Loucy (cell line): ENCODE measurements around the gene HBE1.

Experiments
- H2AFZ ChIP-seq: fragments of 200-600 bp; sonication (generic); 2 replicates; pipeline ENCODE4 v1.6.0; 2016; ENCODE audit warnings: antibody characterized with exemption, mild to moderate bottlenecking, low read length, moderate library complexity
- H3F3A ChIP-seq: fragments of 200-600 bp; 2 replicates; pipeline ENCODE4 v1.6.0; 2016; ENCODE audit warnings: antibody characterized with exemption, low read depth, mild to moderate bottlenecking
- H3K27me3 ChIP-seq: fragments of 200-600 bp; sonication (generic); 2 replicates; pipeline ENCODE4 v1.6.1; 2014; ENCODE audit warnings: low read length, mild to moderate bottlenecking; ENCODE audit not compliant: insufficient read depth, poor library complexity, severe bottlenecking
- H3K36me3 ChIP-seq: fragments of 200-600 bp; sonication (generic); 2 replicates; pipeline ENCODE4 v1.6.1; 2016; ENCODE audit warnings: low read length; ENCODE audit not compliant: insufficient read depth
- H3K4me1 ChIP-seq: fragments of 200-600 bp; sonication (generic); 2 replicates; pipeline ENCODE4 v1.5.1; 2014; ENCODE audit warnings: low read length, mild to moderate bottlenecking; ENCODE audit not compliant: insufficient read depth, poor library complexity, severe bottlenecking
- H3K4me2 ChIP-seq: fragments of 200-600 bp; sonication (generic); 2 replicates; pipeline ENCODE4 v1.6.0; 2014; ENCODE audit warnings: antibody characterized with exemption, low read length, low read depth, mild to moderate bottlenecking; ENCODE audit not compliant: poor library complexity, severe bottlenecking
- H3K4me3 ChIP-seq: fragments of 200-600 bp; sonication (generic); 2 replicates; pipeline ENCODE4 v1.5.1; 2014; ENCODE audit warnings: low read length, mild to moderate bottlenecking, mixed read lengths; ENCODE audit not compliant: poor library complexity, severe bottlenecking
- H3K79me2 ChIP-seq: fragments of 200-600 bp; sonication (generic); 2 replicates; pipeline ENCODE4 v1.6.1; 2014; ENCODE audit warnings: low read length; ENCODE audit not compliant: insufficient read depth
- H3K9ac ChIP-seq: fragments of 200-600 bp; sonication (generic); 2 replicates; pipeline ENCODE4 v1.6.0; 2014; ENCODE audit warnings: mild to moderate bottlenecking, low read depth, low read length, moderate library complexity; ENCODE audit not compliant: poor library complexity, severe bottlenecking
- H3K9me2 ChIP-seq: fragments of 200-600 bp; sonication (generic); replicated peaks from 2 replicates; pipeline ENCODE4 v1.6.1; 2016; ENCODE audit warnings: low read depth, low read length, mixed read lengths
- H3K9me3 ChIP-seq: fragments of 200-600 bp; sonication (generic); 2 replicates; pipeline ENCODE4 v1.6.1; 2014; ENCODE audit warnings: mild to moderate bottlenecking, antibody characterized with exemption, low read length, low read depth; ENCODE audit not compliant: insufficient read depth
- H4K20me1 ChIP-seq: fragments of 200-600 bp; sonication (generic); 2 replicates; pipeline ENCODE4 v1.6.0; 2014; ENCODE audit warnings: antibody characterized with exemption, low read length, mild to moderate bottlenecking; ENCODE audit not compliant: insufficient read depth, poor library complexity, severe bottlenecking
- CTCF ChIP-seq: fragments of 200-600 bp; sonication (generic); conservative IDR thresholded peaks from 2 replicates; pipeline ENCODE4 v1.5.1; 2014; ENCODE audit warnings: mild to moderate bottlenecking, antibody characterized with exemption, low read length
- EZH2phosphoT487 ChIP-seq: fragments of 200-600 bp; IDR thresholded peaks from 2 replicates; pipeline ENCODE4 v1.6.1; 2018; ENCODE audit warnings: antibody characterized with exemption, mild to moderate bottlenecking, moderate library complexity, borderline replicate concordance

The HBE1 gene

GRCh38 chr11:5288906-5289550 lies 19.3 kb upstream of the HBE1 start:
- Histone ChIP-seq H3K9me3 (no peaks in the 10 kb centered on the region), H3K27me3 (no peaks in the 10 kb centered on the region), H3K4me1 (no peaks in the 10 kb centered on the region), H3K4me3 (no peak overlapping the region), H3K79me2 (no peaks in the 10 kb centered on the region), H4K20me1 (no peaks in the 10 kb centered on the region), H3K36me3 (no peaks in the 10 kb centered on the region), H3K4me2 (no peak overlapping the region), H3K9me2 (no peaks in the 10 kb centered on the region), H3F3A (no peaks in the 10 kb centered on the region), H2AFZ (no peak overlapping the region), H3K9ac (no peak overlapping the region)
- TF ChIP-seq CTCF (no peak), EZH2phosphoT487 (no peak)

GRCh38 chr11:5288108-5288905 lies 18.6 kb upstream of the HBE1 start:
- Histone ChIP-seq H3K9ac (no peak overlapping the region), H2AFZ (no peak overlapping the region), H3K9me3 (no peaks in the 10 kb centered on the region), H3K4me2 (no peak overlapping the region), H3K27me3 (no peaks in the 10 kb centered on the region), H3K9me2 (no peaks in the 10 kb centered on the region), H4K20me1 (no peaks in the 10 kb centered on the region), H3K4me3 (no peak overlapping the region), H3K4me1 (no peaks in the 10 kb centered on the region), H3K36me3 (no peaks in the 10 kb centered on the region), H3K79me2 (no peaks in the 10 kb centered on the region), H3F3A (no peaks in the 10 kb centered on the region)
- TF ChIP-seq EZH2phosphoT487 (no peak), CTCF (no peak)

- no peaks in the 10 kb centered on the region for H3K9me2 ChIP-seq
- no peak overlapping the region for H2AFZ ChIP-seq
- TF ChIP-seq CTCF, result no peak
- no peak for TF ChIP-seq EZH2phosphoT487
- H3K4me1 ChIP-seq, result no peaks in the 10 kb centered on the region
- no peaks in the 10 kb centered on the region for H3K27me3 ChIP-seq
- no peaks in the 10 kb centered on the region for H3K9me3 ChIP-seq
- no peaks in the 10 kb centered on the region for H3K79me2 ChIP-seq
- no peak overlapping the region for H3K9ac ChIP-seq
- H3K4me2 ChIP-seq, result no peak overlapping the region
- H3K36me3 ChIP-seq, result no peaks in the 10 kb centered on the region
- H4K20me1 ChIP-seq, result no peaks in the 10 kb centered on the region
- H3K4me3 ChIP-seq, result no peak overlapping the region
- no peaks in the 10 kb centered on the region for H3F3A ChIP-seq
These were observed 17.2 kb upstream of the HBE1 start for GRCh38 chr11:5286901-5287300.
